Upper lobe of left lung (tissue), 6 donors: ENCODE measurements around the gene TNFRSF18. TPM values are rescaled to one million over a fixed set of nuclear protein-coding genes. Genes with fewer than 3 reads are reported as not detected.

Source experiments
- ATAC-seq, 2 donors: fragments of 200-7000 bp; cut with Tn5 transposase; one replicate each; pipeline ENCODE4 v1.9.1; 2022; ENCODE audit warnings: mild to moderate bottlenecking in 2 of 2, moderate library complexity in 2 of 2; ENCODE audit not compliant: low FRiP score in 2 of 2
- DNase-seq, 2 donors: peaks; one replicate each; pipeline ENCODE4 v3.0.0-alpha.2; 2019 to 2020
- H3K27ac ChIP-seq, 4 donors: fragments of 200-600 bp; sonication (generic); one replicate each; pipeline ENCODE4 v1.5.1; 2016 to 2019
- H3K27me3 ChIP-seq, 4 donors: fragments of 200-600 bp; sonication (generic); one replicate each; pipeline ENCODE4 v1.5.1; 2017 to 2019
- H3K36me3 ChIP-seq, 4 donors: fragments of 200-600 bp; sonication (generic); one replicate each; pipeline ENCODE4 v1.5.1; 2016 to 2019
- H3K4me1 ChIP-seq, 4 donors: fragments of 200-600 bp; sonication (generic); one replicate each; pipeline ENCODE4 v1.5.1; 2018 to 2019
- H3K4me3 ChIP-seq, 4 donors: fragments of 200-600 bp; sonication (generic); one replicate each; pipeline ENCODE4 v1.5.1; 2017 to 2019; ENCODE audit warnings: mild to moderate bottlenecking in 2 of 4, moderate library complexity in 1 of 4
- H3K9me3 ChIP-seq, 4 donors: fragments of 200-600 bp; sonication (generic); one replicate each; pipeline ENCODE4 v1.5.1; 2018 to 2019
- EP300 ChIP-seq, 4 donors: sonication (generic); formaldehyde crosslinking; IDR thresholded peaks; one replicate each; pipeline ENCODE4 v1.5.1; 2017; ENCODE audit warnings: antibody characterized with exemption in 4 of 4, control low read depth in 2 of 4
- POLR2A ChIP-seq, 4 donors: fragments of 450-650 bp; IDR thresholded peaks; one replicate each; pipeline ENCODE4 v1.5.1; 2016 to 2017; ENCODE audit warnings: antibody characterized with exemption in 4 of 4, mild to moderate bottlenecking in 2 of 4
- POLR2AphosphoS5 ChIP-seq, 2 donors: sonication (generic); formaldehyde crosslinking; IDR thresholded peaks; one replicate each; pipeline ENCODE4 v1.5.1; 2017; ENCODE audit warnings: antibody characterized with exemption in 2 of 2
- WGBS, 2 donors: methylation state at CpG; one replicate each; pipeline ENCODE4 v1.1.5; 2017 to 2018; 5-methylcytosine and 5-hydroxymethylcytosine counted together
- total RNA-seq, 6 donors: library from RNA; depleted of rRNA in 4 of 6; stranded (reverse); fragments of >200 nt in 4 of 6; gene quantifications; one replicate each; pipeline versions ENCODE4 v1.1.0 to v1.2.1, GENCODE V29; 2016 to 2021
- TF ChIP-seq, protein P1 (sequence below), 6 experiments: fragments of 450-650 bp in 4 of 6; fragments of 200-600 bp in 2 of 6; sonication (generic) in 2 of 6; IDR thresholded peaks; one replicate each; pipeline ENCODE4 v1.5.1; 2016 to 2019; ENCODE audit warnings: antibody characterized with exemption in 6 of 6
- donor health status: DM: no; HTN: no; CAD: no; lungs with moderate emphysema.
- donor health status: DM: no; HTN: yes; CAD: no; lungs with severe emphysema.

Gene TNFRSF18
- total RNA-seq, 6 donors from 2014 or later, result 0.89 to 3.4 (median 2.1) TPM; not detected in 1

DNA sequence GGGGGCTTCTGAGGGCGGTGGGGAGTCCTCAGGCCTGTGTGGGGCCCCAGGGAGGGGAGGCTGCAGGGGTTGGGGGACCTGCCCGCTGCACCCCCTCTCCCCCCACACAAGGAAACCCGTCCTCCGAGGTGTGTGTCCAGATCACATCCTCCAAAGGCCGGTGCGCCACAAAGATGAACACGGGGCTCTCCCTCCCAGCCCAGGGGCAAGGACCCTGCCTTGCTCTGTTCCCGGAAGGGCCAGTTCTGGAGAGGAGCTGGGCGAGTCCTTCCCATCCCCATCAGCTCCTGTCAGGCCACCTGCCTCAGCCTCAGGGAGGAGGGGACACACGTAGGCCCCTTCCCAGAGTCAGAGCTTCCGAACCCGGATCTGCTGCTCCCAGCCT is 35.2 kb downstream of the TNFRSF18 start:
- WGBS, 2 donors, result 75% methylated on average over 7 of the region's 12 CpGs; no CpG with 5 or more reads in 1 of the 2 donors
- ATAC-seq, result no peak
- TF ChIP-seq POLR2A (IDR thresholded peaks at IDR 0.05), result no peak
- no peak for TF ChIP-seq POLR2AphosphoS5 (IDR thresholded peaks at IDR 0.05)
- no peak for TF ChIP-seq EP300 (IDR thresholded peaks at IDR 0.05)
- TF ChIP-seq, protein P1, sequence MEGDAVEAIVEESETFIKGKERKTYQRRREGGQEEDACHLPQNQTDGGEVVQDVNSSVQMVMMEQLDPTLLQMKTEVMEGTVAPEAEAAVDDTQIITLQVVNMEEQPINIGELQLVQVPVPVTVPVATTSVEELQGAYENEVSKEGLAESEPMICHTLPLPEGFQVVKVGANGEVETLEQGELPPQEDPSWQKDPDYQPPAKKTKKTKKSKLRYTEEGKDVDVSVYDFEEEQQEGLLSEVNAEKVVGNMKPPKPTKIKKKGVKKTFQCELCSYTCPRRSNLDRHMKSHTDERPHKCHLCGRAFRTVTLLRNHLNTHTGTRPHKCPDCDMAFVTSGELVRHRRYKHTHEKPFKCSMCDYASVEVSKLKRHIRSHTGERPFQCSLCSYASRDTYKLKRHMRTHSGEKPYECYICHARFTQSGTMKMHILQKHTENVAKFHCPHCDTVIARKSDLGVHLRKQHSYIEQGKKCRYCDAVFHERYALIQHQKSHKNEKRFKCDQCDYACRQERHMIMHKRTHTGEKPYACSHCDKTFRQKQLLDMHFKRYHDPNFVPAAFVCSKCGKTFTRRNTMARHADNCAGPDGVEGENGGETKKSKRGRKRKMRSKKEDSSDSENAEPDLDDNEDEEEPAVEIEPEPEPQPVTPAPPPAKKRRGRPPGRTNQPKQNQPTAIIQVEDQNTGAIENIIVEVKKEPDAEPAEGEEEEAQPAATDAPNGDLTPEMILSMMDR (IDR thresholded peaks at IDR 0.05), result no peak

DNA sequence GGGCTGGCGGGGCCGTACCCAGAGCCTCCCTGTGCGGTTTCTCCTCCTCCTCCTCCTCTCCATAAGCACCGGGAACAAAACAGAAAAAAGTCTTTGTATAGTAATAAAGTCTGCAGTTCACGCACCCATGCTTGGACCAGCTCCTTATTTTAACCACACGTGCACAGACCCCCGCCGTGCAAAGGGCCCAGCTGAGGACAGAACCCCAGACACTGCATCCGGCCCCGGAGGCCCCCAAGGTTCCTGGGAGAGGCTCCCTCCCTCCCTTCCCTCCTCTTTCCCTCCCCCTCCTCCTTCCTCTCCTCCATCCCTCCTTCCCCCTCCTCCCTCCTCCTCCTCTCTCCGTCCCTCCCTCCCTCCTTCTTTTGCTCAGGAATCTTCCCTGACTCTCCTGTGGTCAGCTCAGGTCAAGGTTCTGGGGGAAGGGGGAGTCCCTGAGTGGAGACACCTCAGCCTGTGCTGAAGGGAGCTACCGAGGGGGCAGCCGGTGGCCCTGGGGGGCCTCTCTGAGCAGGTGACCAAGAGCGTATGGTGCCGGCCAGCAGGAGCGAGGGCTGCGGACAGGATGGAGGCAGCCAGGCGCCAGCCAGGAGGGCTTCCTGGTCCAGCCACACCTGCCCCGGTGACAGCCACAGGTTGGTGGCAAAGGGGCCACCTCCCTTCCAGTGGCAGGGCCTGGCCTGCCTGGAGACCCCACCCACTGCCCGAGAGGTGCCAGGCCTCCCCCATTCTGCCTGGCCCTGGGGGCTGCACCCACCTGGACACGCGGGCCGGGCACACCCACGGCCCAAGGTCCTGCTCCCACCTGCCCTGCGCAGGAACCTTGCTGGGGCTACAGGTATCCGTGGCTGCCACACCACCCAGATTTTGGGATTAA is 35.9 kb downstream of the TNFRSF18 start:
- no peak overlapping the region for H3K27ac ChIP-seq
- H3K27me3 ChIP-seq, result peaks cover 0 to 8% (median 1%) of the 10 kb centered on the region in 4 donors
- H3K4me3 ChIP-seq, result no peak overlapping the region
- TF ChIP-seq EP300 (IDR thresholded peaks at IDR 0.05) (no peak), POLR2A (IDR thresholded peaks at IDR 0.05) (no peak), POLR2AphosphoS5 (IDR thresholded peaks at IDR 0.05) (no peak)
- TF ChIP-seq, protein P1 (IDR thresholded peaks at IDR 0.05), result no peak
- DNase-seq (peak in 1 of 2 donors; percentile 71), ATAC-seq (no peak)
- no peaks in the 10 kb centered on the region for H3K9me3 ChIP-seq
- peaks cover 2 to 23% (median 18%) of the 10 kb centered on the region in 4 donors for H3K4me1 ChIP-seq
- peaks cover 0 to 3% (median 0%) of the 10 kb centered on the region in 4 donors for H3K36me3 ChIP-seq
- 24 to 59% methylated on average over 11 to 24 of the region's 26 CpGs for WGBS, 2 donors

More for the DNA sequence above, 35.2 kb downstream of the TNFRSF18 start:
- no peak for DNase-seq
- Histone ChIP-seq H3K9me3 (no peaks in the 10 kb centered on the region), H3K36me3 (peaks cover 0 to 3% (median 0%) of the 10 kb centered on the region in 4 donors), H3K27ac (no peak overlapping the region), H3K4me1 (peaks cover 2 to 21% (median 13%) of the 10 kb centered on the region in 4 donors), H3K27me3 (peaks cover 0 to 8% (median 1%) of the 10 kb centered on the region in 4 donors), H3K4me3 (no peak overlapping the region)

DNA sequence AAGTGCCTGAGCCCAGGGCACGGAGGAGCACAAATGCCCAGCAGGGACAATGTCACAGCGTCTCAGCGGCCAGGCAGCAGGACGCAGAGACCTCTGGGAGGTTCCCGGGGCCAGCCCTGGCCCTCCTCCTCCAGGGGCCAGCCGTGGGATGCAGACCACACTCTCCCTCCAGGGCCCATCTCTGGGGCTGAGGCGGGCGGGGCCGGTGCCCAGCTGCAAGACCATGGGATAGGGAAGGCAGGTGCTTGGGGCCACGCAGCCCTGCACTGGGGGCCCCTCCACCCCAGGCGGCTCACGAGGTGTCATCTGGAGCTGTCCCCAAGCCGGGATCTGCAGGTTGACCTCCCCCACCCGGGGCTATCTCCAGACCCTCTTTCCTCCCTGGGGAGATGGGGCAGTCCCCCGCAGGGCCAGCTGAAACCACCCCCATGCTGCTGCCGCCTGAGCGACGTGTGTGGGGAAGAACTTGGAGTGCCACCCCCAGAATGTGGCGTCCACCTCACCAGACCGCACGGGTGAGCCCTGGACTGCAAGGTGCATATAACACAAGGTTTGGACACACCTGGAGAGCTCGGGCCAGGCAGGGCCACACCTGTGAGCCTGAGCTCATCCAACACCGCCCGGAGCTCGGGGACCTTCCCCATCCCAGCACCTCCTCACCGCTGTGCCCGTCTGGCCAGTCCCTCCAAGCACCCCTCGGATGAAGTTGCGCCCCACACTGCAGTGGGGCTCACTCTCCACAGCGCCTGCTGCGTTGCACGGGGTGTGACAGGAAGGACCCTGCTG is 36.8 kb downstream of the TNFRSF18 start:
- ATAC-seq (no peak), DNase-seq (peak in 1 of 2 donors; percentile 84)
- 57 to 79% methylated on average over 8 to 21 of the region's 32 CpGs for WGBS, 2 donors
- Histone ChIP-seq H3K27ac (no peak overlapping the region), H3K36me3 (peaks cover 0 to 3% (median 0%) of the 10 kb centered on the region in 4 donors), H3K9me3 (no peaks in the 10 kb centered on the region), H3K4me3 (no peak overlapping the region), H3K27me3 (peaks cover 0 to 8% (median 1%) of the 10 kb centered on the region in 4 donors), H3K4me1 (peaks cover 2 to 27% (median 19%) of the 10 kb centered on the region in 4 donors)
- no peak for TF ChIP-seq EP300 (IDR thresholded peaks at IDR 0.05)
- no peak for TF ChIP-seq POLR2AphosphoS5 (IDR thresholded peaks at IDR 0.05)
- TF ChIP-seq POLR2A (IDR thresholded peaks at IDR 0.05), result no peak
- TF ChIP-seq, protein P1 (IDR thresholded peaks at IDR 0.05), result no peak

DNA sequence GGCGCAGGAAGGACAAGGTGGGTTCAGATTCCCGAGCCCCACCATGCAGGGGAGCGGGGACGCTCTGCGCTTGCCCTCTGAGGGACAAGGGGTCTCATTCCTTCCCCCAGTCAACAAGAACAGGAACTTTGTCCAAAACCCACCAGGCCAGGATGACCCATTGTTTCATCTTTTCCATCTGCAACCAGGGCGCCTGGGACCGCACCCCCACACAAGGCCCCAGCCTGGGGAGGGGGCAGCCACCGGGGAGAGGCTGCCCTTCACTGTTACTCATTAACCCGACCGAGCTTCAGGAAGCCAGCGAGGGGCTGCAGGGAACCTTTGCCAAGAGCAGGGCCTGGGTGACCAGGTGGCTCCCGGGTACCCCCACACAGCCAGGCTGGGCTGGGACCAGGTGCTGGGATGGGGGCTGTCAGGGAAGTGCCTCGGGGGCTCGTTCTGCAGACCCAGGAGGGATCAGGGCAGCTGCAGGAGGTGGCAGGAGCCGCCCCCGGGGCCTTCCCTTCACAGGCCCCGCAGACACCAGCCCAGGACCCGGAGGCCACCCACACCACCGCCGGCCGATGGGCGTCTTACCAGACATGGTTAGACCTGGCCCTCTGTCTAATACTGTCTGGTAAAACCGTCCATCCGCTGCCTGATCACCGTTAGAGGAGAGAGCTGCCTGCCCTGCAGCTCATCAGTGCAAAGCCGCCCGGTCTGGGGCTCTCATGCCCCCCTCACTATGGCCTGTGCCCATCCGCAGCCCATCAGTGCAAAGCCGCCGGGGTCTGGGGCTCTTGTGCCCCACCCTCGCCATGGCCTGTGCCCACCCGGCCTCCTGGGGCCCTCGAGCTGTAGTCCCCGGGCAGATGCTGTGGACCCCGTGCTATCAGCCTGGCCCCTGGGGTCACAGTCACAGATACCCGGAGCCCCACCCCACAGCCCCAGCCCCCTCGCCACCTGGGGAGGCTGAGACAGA is 37.7 kb downstream of the TNFRSF18 start:
- peaks cover 0 to 3% (median 0%) of the 10 kb centered on the region in 4 donors for H3K36me3 ChIP-seq
- 76 to 88% methylated on average over 10 to 35 of the region's 37 CpGs for WGBS, 2 donors

More for the DNA sequence above, 37.7 kb downstream of the TNFRSF18 start:
- Histone ChIP-seq H3K9me3 (no peaks in the 10 kb centered on the region), H3K4me3 (no peak overlapping the region), H3K27ac (no peak overlapping the region), H3K27me3 (peaks cover 0 to 8% (median under 1%) of the 10 kb centered on the region in 4 donors), H3K4me1 (peaks cover 2 to 23% (median 17%) of the 10 kb centered on the region in 4 donors)
- DNase-seq (peak in 1 of 2 donors; percentile 77), ATAC-seq (no peak)
- TF ChIP-seq, protein P1 (IDR thresholded peaks at IDR 0.05), result no peak
- TF ChIP-seq POLR2A (IDR thresholded peaks at IDR 0.05), result no peak
